GM10266 (cell line): ENCODE measurements around the gene GSE1.

Experiments
- DNase-seq: peaks from one replicate; pipeline ENCODE4 v3.0.0; 2012; ENCODE audit errors: extremely low spot score
- TF ChIP-seq, protein P1 (sequence below): IDR thresholded peaks from 2 replicates; pipeline ENCODE4 v1.5.1; 2012; ENCODE audit warnings: mild to moderate bottlenecking, low read depth; ENCODE audit not compliant: control insufficient read depth, insufficient read depth; ENCODE audit errors: missing control alignments

The GSE1 gene

GRCh38 chr16:85613604-85614337 is 649 bp downstream of the GSE1 start:
- TF ChIP-seq, protein P1, sequence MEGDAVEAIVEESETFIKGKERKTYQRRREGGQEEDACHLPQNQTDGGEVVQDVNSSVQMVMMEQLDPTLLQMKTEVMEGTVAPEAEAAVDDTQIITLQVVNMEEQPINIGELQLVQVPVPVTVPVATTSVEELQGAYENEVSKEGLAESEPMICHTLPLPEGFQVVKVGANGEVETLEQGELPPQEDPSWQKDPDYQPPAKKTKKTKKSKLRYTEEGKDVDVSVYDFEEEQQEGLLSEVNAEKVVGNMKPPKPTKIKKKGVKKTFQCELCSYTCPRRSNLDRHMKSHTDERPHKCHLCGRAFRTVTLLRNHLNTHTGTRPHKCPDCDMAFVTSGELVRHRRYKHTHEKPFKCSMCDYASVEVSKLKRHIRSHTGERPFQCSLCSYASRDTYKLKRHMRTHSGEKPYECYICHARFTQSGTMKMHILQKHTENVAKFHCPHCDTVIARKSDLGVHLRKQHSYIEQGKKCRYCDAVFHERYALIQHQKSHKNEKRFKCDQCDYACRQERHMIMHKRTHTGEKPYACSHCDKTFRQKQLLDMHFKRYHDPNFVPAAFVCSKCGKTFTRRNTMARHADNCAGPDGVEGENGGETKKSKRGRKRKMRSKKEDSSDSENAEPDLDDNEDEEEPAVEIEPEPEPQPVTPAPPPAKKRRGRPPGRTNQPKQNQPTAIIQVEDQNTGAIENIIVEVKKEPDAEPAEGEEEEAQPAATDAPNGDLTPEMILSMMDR = no peak
- peak; percentile 70 for DNase-seq

DNA sequence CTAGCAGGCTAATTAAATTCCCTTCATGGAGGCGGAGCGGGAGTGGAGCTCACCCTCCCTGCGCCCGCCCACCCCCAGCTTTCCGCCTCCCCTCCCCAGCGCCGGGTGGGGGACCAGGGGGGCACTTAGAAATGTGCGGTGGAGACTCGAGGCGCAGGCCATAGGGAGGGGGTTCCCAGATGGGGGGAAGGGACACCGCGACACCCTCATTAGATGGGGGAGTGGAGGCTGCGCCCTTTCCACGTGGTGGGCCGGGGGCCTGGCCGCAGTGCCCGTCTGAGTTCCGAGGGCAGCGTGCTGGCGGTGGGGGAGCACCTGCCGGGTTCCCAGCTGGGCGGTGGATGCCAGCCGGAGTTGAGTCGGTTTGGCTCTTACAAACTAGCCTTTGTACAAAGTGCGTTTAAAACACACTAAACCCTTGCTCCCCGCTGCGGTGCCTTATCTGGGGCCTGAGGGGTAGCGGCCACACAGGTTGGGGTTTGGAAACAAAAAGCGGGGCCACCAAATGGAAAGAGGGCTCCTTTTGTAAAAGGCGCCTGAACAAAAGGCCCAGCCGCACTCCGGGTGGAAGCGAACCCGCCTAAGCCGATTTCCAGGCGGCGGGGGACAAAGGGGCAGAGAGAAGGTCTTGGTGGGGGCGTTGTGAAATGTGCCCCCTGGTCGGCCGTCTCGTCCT is 1.4 kb downstream of the GSE1 start:
- no peak for DNase-seq
- TF ChIP-seq, protein P1 = no peak

GRCh38 chr16:85615014-85615851 is 2.1 kb downstream of the GSE1 start:
- DNase-seq = no peak
- TF ChIP-seq, protein P1 = no peak

DNA sequence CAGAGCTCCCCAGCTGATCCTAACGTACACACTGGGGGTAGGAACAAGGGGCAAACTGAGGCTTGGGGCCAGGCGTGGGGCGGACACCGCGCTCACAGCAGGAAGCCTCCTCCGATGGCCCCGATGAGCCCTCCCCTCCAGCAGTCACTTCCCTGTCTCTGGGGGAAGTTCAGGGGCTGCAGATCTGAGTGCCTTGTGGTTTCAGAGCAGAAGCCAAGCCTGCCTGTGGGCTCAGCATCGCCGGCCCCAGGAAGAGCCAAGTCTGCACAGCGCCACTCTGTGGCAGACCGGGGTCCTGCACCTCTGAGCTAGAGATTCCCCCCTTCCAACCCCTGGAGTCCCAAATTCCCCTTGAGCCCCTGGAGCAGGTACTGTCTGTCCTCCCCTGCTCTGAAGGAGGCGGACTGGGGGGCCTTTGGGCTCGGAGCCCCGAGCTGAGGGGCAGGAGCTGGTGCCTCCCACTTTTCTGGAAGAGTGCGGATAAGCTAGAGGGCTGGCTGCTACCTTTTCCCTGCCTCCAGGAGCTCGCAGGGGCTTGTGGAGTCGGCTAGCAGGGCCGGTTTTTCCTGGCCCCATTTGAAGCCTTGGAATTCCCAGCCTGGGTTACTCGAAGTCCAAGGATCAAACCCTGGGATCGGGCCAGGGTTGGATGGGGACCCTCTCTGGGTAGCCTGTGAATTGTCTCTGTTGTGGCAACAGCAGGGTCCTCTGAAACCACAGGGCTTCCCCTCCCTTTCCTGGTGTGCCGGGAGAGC is 2.9 kb downstream of the GSE1 start:
- TF ChIP-seq, protein P1 = peak; percentile 92
- peak; percentile 94 for DNase-seq

DNA sequence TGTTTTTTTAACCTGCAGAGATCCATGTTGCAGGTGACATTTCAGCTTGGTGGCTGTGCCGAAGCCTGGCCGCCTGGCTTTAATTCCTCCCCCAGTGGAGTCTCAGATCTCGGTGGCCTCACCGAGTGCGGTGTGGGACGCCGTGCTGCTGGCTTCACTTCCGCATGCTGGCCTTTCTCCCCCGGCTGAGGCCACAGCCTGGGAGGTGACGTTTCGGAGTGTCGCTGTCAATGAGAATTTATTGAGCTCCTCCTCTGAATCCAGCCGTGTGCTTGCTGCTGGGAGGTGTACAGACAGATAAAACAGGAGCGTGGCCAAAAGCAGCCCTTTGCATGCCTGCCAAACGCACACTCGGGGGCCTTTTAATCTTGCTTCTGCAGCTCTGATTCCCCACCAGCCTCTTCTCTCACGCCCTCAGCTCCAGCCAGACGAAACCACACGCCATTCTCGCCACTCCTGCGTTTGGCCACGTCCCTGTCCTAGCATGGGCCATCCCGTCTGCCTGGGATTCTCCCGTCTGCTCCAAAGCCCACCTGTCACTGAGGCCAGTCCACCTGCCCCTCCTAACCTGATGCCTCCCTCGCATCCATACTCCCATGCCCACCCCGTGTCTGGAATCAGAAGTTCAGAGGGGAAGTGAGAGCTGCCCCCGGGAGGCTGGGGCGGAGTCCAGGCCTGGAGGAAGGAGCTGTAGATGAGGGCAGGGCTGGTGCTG is 3.6 kb downstream of the GSE1 start:
- DNase-seq = peak; percentile 88
- TF ChIP-seq, protein P1 = peak; percentile 4

GRCh38 chr16:85617948-85618347 is 4.8 kb downstream of the GSE1 start:
- DNase-seq = no peak
- TF ChIP-seq, protein P1 = no peak
